ENCODE results near the gene AGA. TPM values are rescaled to one million over a fixed set of nuclear protein-coding genes. Genes with fewer than 3 reads are reported as not detected.

Gene AGA
- total and polyA plus RNA-seq, 2 donors from 2014 or later, result 23.0 to 23.6 TPM

- Histone ChIP-seq H3K27me3 (ENCODE audit: control insufficient read depth, insufficient read depth, low read length) (no peaks in the 10 kb centered on the region), H3K9ac (ENCODE audit: low read length in 3 of 3) (no peak overlapping the region), H3K27ac (ENCODE audit: low read depth in 2 of 2, low read length in 2 of 2) (no peak overlapping the region), H3K9me3 (ENCODE audit: control insufficient read depth in 2 of 3, insufficient read depth in 1 of 3, low read length in 3 of 3) (no peaks in the 10 kb centered on the region), H3K36me3 (ENCODE audit: control insufficient read depth in 2 of 3, insufficient read depth in 3 of 3, low read length in 3 of 3) (no peaks in the 10 kb centered on the region), H3K4me3 (ENCODE audit: low read length in 3 of 3) (no peak overlapping the region), H3K4me1 (ENCODE audit: control insufficient read depth in 2 of 3, insufficient read depth in 2 of 3, low read depth in 1 of 3, low read length in 3 of 3) (no peaks in the 10 kb centered on the region)
- intact Hi-C loops (cut with DNase I), result no loop called here
- DNase-seq (no peak), FAIRE-seq (no peak)
- TF ChIP-seq CTCF (IDR thresholded peaks at IDR 0.05; ENCODE audit: borderline replicate concordance, extremely low read depth, insufficient read depth), result no peak
These were observed 10.9 kb upstream of the AGA start for GRCh38 chr4:177453116-177453515.

GRCh38 chr4:177451108-177451500 lies 8.9 kb upstream of the AGA start:
- no peaks in the 10 kb centered on the region for H3K27me3 ChIP-seq (ENCODE audit: control insufficient read depth, insufficient read depth, low read length)
- intact Hi-C loops (cut with DNase I), result no loop called here
- DNase-seq (no peak), FAIRE-seq (no peak)
- H3K27ac ChIP-seq (ENCODE audit: low read depth in 2 of 2, low read length in 2 of 2), result no peak overlapping the region
- no peak for TF ChIP-seq CTCF (IDR thresholded peaks at IDR 0.05; ENCODE audit: borderline replicate concordance, extremely low read depth, insufficient read depth)
- H3K4me1 ChIP-seq (ENCODE audit: control insufficient read depth in 2 of 3, insufficient read depth in 2 of 3, low read depth in 1 of 3, low read length in 3 of 3), result no peaks in the 10 kb centered on the region
- no peaks in the 10 kb centered on the region for H3K9me3 ChIP-seq (ENCODE audit: control insufficient read depth in 2 of 3, insufficient read depth in 1 of 3, low read length in 3 of 3)
- no peak overlapping the region for H3K9ac ChIP-seq (ENCODE audit: low read length in 3 of 3)
- H3K4me3 ChIP-seq (ENCODE audit: low read length in 3 of 3), result no peak overlapping the region
- H3K36me3 ChIP-seq (ENCODE audit: control insufficient read depth in 2 of 3, insufficient read depth in 3 of 3, low read length in 3 of 3), result no peaks in the 10 kb centered on the region

GRCh38 chr4:177450426-177451107 lies 8.3 kb upstream of the AGA start:
- no peak for TF ChIP-seq CTCF (IDR thresholded peaks at IDR 0.05; ENCODE audit: borderline replicate concordance, extremely low read depth, insufficient read depth)
- H3K27ac ChIP-seq (ENCODE audit: low read depth in 2 of 2, low read length in 2 of 2), result no peak overlapping the region
- H3K9me3 ChIP-seq (ENCODE audit: control insufficient read depth in 2 of 3, insufficient read depth in 1 of 3, low read length in 3 of 3), result no peaks in the 10 kb centered on the region
- DNase-seq, result no peak
- intact Hi-C loops (cut with DNase I), result no loop called here
- no peak overlapping the region for H3K9ac ChIP-seq (ENCODE audit: low read length in 3 of 3)
- no peak for FAIRE-seq
- no peaks in the 10 kb centered on the region for H3K36me3 ChIP-seq (ENCODE audit: control insufficient read depth in 2 of 3, insufficient read depth in 3 of 3, low read length in 3 of 3)
- no peaks in the 10 kb centered on the region for H3K4me1 ChIP-seq (ENCODE audit: control insufficient read depth in 2 of 3, insufficient read depth in 2 of 3, low read depth in 1 of 3, low read length in 3 of 3)
- H3K27me3 ChIP-seq (ENCODE audit: control insufficient read depth, insufficient read depth, low read length), result no peaks in the 10 kb centered on the region
- no peak overlapping the region for H3K4me3 ChIP-seq (ENCODE audit: low read length in 3 of 3)

- FAIRE-seq, result no peak
- no peaks in the 10 kb centered on the region for H3K4me1 ChIP-seq (ENCODE audit: control insufficient read depth in 2 of 3, insufficient read depth in 2 of 3, low read depth in 1 of 3, low read length in 3 of 3)
These were observed 6.6 kb upstream of the AGA start for GRCh38 chr4:177448850-177449249.

More at GRCh38 chr4:177448850-177449249, 6.6 kb upstream of the AGA start:
- H3K27ac ChIP-seq (ENCODE audit: low read depth in 2 of 2, low read length in 2 of 2), result no peak overlapping the region
- H3K9me3 ChIP-seq (ENCODE audit: control insufficient read depth in 2 of 3, insufficient read depth in 1 of 3, low read length in 3 of 3), result no peaks in the 10 kb centered on the region
- intact Hi-C loops (cut with DNase I), result no loop called here
- H3K4me3 ChIP-seq (ENCODE audit: low read length in 3 of 3), result no peak overlapping the region
- TF ChIP-seq CTCF (IDR thresholded peaks at IDR 0.05; ENCODE audit: borderline replicate concordance, extremely low read depth, insufficient read depth), result no peak
- H3K27me3 ChIP-seq (ENCODE audit: control insufficient read depth, insufficient read depth, low read length), result no peaks in the 10 kb centered on the region
- no peak for DNase-seq
- H3K9ac ChIP-seq (ENCODE audit: low read length in 3 of 3), result no peak overlapping the region
- H3K36me3 ChIP-seq (ENCODE audit: control insufficient read depth in 2 of 3, insufficient read depth in 3 of 3, low read length in 3 of 3), result no peaks in the 10 kb centered on the region
